Lower lobe of right lung (tissue), 2 donors: Measurements from ENCODE around the gene RUNDC1. TPM values are rescaled to one million over a fixed set of nuclear protein-coding genes. Genes with fewer than 3 reads are reported as not detected.

ENCODE experiments used
- ATAC-seq, 2 donors: fragments of 200-7000 bp; cut with Tn5 transposase; one replicate each; pipeline ENCODE4 v1.9.1; 2020 to 2022; ENCODE audit warnings: mild to moderate bottlenecking in 2 of 2, moderate library complexity in 2 of 2
- DNase-seq: peaks from one replicate; pipeline ENCODE4 v3.0.0-alpha.2; 2020
- H3K27ac ChIP-seq: fragments of 200-600 bp; one replicate; pipeline ENCODE4 v1.8.0; 2022
- H3K27me3 ChIP-seq: fragments of 200-600 bp; one replicate; pipeline ENCODE4 v1.8.0; 2022; ENCODE audit warnings: low read depth
- H3K36me3 ChIP-seq: fragments of 200-600 bp; one replicate; pipeline ENCODE4 v1.8.0; 2022; ENCODE audit warnings: mild to moderate bottlenecking
- H3K4me1 ChIP-seq: fragments of 200-600 bp; one replicate; pipeline ENCODE4 v1.8.0; 2022
- H3K4me3 ChIP-seq: fragments of 200-600 bp; one replicate; pipeline ENCODE4 v1.8.0; 2022; ENCODE audit warnings: mild to moderate bottlenecking
- H3K9me3 ChIP-seq: fragments of 200-600 bp; one replicate; pipeline ENCODE4 v1.8.0; 2022
- intact Hi-C: fragments of 100-400 bp; cut with DNase I; formaldehyde crosslinking; loops from one replicate; pipeline ENCODE4 v1.11.0; 2022
- total RNA-seq: library from RNA; stranded (reverse); fragmentation: NEBNext Ultra II Directional; extraction: Animal tissue kit (Norgen Biotek cat#: 25700); gene quantifications from one replicate; pipeline ENCODE4 v1.2.1, GENCODE V29; 2021
- TF ChIP-seq, protein P1 (sequence below): fragments of 200-600 bp; IDR thresholded peaks from one replicate; pipeline ENCODE4 v1.8.0; 2022; ENCODE audit warnings: antibody characterized with exemption, mild to moderate bottlenecking
- donor health status: DM: no; HTN: yes; CAD: no; lungs with severe emphysema.

RUNDC1 gene
- total RNA-seq, 1 donor from 2014 or later = 17.1 TPM

DNA sequence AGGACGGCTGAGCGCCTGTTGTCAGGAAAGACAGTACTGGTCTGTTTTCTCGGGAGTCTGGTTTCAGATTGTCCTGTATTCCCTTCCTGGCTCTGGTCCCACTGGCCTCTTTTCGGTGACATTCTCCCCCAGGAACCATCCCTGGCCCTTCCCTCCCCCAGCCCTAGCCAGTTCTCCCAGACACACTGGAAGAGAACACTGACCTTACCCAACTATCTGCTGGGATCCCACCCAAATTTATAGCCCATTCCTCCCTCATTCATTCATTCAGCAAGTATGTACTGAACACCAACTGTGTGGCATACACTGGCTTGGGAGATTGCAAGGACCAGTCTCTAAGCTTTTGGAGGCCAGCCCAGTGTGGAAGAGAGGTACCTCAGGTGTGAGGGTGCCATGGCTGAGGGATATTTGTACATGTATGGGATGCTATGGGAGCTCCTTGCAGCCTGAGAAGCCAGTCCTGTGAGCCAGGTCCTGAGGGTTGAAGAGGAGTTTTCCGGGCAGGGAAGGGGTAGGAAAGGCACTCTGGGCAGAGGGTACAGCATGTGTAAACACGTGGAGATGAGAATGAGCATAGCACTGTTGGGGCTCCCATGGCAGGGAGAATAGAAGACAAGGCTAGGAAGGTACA is 49.9 kb downstream of the RUNDC1 start:
- no peaks in the 10 kb centered on the region for H3K36me3 ChIP-seq
- no peaks in the 10 kb centered on the region for H3K4me1 ChIP-seq
- H3K27ac ChIP-seq = no peak overlapping the region
- H3K9me3 ChIP-seq = no peaks in the 10 kb centered on the region
- no peaks in the 10 kb centered on the region for H3K27me3 ChIP-seq
- intact Hi-C loops = no loop called here
- no peak for DNase-seq
- no peak for ATAC-seq
- H3K4me3 ChIP-seq = no peak overlapping the region
- TF ChIP-seq, protein P1, sequence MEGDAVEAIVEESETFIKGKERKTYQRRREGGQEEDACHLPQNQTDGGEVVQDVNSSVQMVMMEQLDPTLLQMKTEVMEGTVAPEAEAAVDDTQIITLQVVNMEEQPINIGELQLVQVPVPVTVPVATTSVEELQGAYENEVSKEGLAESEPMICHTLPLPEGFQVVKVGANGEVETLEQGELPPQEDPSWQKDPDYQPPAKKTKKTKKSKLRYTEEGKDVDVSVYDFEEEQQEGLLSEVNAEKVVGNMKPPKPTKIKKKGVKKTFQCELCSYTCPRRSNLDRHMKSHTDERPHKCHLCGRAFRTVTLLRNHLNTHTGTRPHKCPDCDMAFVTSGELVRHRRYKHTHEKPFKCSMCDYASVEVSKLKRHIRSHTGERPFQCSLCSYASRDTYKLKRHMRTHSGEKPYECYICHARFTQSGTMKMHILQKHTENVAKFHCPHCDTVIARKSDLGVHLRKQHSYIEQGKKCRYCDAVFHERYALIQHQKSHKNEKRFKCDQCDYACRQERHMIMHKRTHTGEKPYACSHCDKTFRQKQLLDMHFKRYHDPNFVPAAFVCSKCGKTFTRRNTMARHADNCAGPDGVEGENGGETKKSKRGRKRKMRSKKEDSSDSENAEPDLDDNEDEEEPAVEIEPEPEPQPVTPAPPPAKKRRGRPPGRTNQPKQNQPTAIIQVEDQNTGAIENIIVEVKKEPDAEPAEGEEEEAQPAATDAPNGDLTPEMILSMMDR = no peak

- Histone ChIP-seq H3K9me3 (no peaks in the 10 kb centered on the region), H3K36me3 (no peaks in the 10 kb centered on the region), H3K4me3 (no peak overlapping the region), H3K27ac (no peak overlapping the region), H3K4me1 (no peaks in the 10 kb centered on the region), H3K27me3 (no peaks in the 10 kb centered on the region)
- no peak for DNase-seq
- TF ChIP-seq, protein P1 = no peak
- intact Hi-C loops = no loop called here
- no peak for ATAC-seq
Measured at GRCh38 chr17:43031666-43032065, 51.3 kb downstream of the RUNDC1 start.

GRCh38 chr17:43033948-43034881 is 53.9 kb downstream of the RUNDC1 start:
- TF ChIP-seq, protein P1 = no peak
- Histone ChIP-seq H3K27me3 (no peaks in the 10 kb centered on the region), H3K27ac (no peak overlapping the region), H3K4me3 (no peak overlapping the region), H3K36me3 (no peaks in the 10 kb centered on the region), H3K4me1 (no peaks in the 10 kb centered on the region), H3K9me3 (no peaks in the 10 kb centered on the region)
- intact Hi-C loops = no loop called here
- ATAC-seq = no peak
- DNase-seq = no peak

- no peak overlapping the region for H3K4me3 ChIP-seq
- no peak overlapping the region for H3K27ac ChIP-seq
- ATAC-seq = no peak
Measured at GRCh38 chr17:43034894-43035293, 54.5 kb downstream of the RUNDC1 start.

GRCh38 chr17:43039646-43040045 is 59.3 kb downstream of the RUNDC1 start:
- Histone ChIP-seq H3K27me3 (no peaks in the 10 kb centered on the region), H3K27ac (no peak overlapping the region), H3K9me3 (no peaks in the 10 kb centered on the region), H3K36me3 (no peaks in the 10 kb centered on the region), H3K4me1 (no peaks in the 10 kb centered on the region), H3K4me3 (no peak overlapping the region)
- DNase-seq = no peak
- no peak for ATAC-seq
- TF ChIP-seq, protein P1 = no peak
- intact Hi-C loops = no loop called here

More at GRCh38 chr17:43034894-43035293, 54.5 kb downstream of the RUNDC1 start:
- Histone ChIP-seq H3K4me1 (no peaks in the 10 kb centered on the region), H3K27me3 (no peaks in the 10 kb centered on the region), H3K36me3 (no peaks in the 10 kb centered on the region), H3K9me3 (no peaks in the 10 kb centered on the region)
- DNase-seq = no peak
- intact Hi-C loops = no loop called here
- TF ChIP-seq, protein P1 = no peak
